GM13976 (cell line): ENCODE measurements around the gene HPGDS.
"Not testable (repeated sequence)": the region's sequence is repeated elsewhere in the genome, so short reads cannot be mapped to it uniquely, and the experiment has no call there.

Experiments used
- DNase-seq: peaks from one replicate; pipeline ENCODE4 v3.0.0; 2012; ENCODE audit warnings: low spot score
- CTCF ChIP-seq: IDR thresholded peaks from 2 replicates; pipeline ENCODE4 v1.5.1; 2012; ENCODE audit warnings: borderline replicate concordance, mild to moderate bottlenecking; ENCODE audit not compliant: insufficient read depth; ENCODE audit errors: extremely low read depth, missing control alignments, control extremely low read depth
- in situ Hi-C: fragments of 300-500 bp; cut with MboI; formaldehyde crosslinking; loops from one replicate; pipeline ENCODE4 v1.12.0; 2022; ENCODE audit warnings: low sequenced_read_pairs, mixed read lengths, inconsistent platforms; ENCODE audit not compliant: unreplicated experiment

The HPGDS gene

GRCh38 chr4:94332983-94333590 is 9.5 kb downstream of the HPGDS start:
- no peak for DNase-seq
- in situ Hi-C loops: no loop called here
- TF ChIP-seq CTCF: no peak

- DNase-seq: no peak
- in situ Hi-C loops: no loop called here
- TF ChIP-seq CTCF: no peak
These were observed 12.7 kb downstream of the HPGDS start for GRCh38 chr4:94329933-94330332.

- in situ Hi-C loops: no loop called here
- DNase-seq: no peak
- TF ChIP-seq CTCF: no peak
These were observed 16.8 kb downstream of the HPGDS start for GRCh38 chr4:94325835-94326234.

GRCh38 chr4:94319927-94320326 is 22.7 kb downstream of the HPGDS start:
- DNase-seq, in situ Hi-C loops: not testable (repeated sequence)

- in situ Hi-C loops: loop anchor here (10.0 kb wide), 1 partner anchor 87 kb away; no protein-coding TSS in a partner anchor
- no peak for TF ChIP-seq CTCF
- no peak for DNase-seq
These were observed 35.3 kb downstream of the HPGDS start for GRCh38 chr4:94307231-94307871.

GRCh38 chr4:94306713-94307112 is 35.9 kb downstream of the HPGDS start:
- no peak for DNase-seq
- TF ChIP-seq CTCF: no peak
- in situ Hi-C loops: loop anchor here (10.0 kb wide), 1 partner anchor 88 kb away; no protein-coding TSS in a partner anchor

GRCh38 chr4:94305466-94306225 is 37.0 kb downstream of the HPGDS start:
- in situ Hi-C loops: loop anchor here (10.0 kb wide), 1 partner anchor 89 kb away; no protein-coding TSS in a partner anchor
- no peak for TF ChIP-seq CTCF
- no peak for DNase-seq
